ENCODE data around the gene AIF1. TPM values are rescaled to one million over a fixed set of nuclear protein-coding genes. Genes with fewer than 3 reads are reported as not detected.

AIF1 gene
- not detected in 5 replicates for total RNA-seq (2022; extraction: Qiagen RNA extraction)

DNA sequence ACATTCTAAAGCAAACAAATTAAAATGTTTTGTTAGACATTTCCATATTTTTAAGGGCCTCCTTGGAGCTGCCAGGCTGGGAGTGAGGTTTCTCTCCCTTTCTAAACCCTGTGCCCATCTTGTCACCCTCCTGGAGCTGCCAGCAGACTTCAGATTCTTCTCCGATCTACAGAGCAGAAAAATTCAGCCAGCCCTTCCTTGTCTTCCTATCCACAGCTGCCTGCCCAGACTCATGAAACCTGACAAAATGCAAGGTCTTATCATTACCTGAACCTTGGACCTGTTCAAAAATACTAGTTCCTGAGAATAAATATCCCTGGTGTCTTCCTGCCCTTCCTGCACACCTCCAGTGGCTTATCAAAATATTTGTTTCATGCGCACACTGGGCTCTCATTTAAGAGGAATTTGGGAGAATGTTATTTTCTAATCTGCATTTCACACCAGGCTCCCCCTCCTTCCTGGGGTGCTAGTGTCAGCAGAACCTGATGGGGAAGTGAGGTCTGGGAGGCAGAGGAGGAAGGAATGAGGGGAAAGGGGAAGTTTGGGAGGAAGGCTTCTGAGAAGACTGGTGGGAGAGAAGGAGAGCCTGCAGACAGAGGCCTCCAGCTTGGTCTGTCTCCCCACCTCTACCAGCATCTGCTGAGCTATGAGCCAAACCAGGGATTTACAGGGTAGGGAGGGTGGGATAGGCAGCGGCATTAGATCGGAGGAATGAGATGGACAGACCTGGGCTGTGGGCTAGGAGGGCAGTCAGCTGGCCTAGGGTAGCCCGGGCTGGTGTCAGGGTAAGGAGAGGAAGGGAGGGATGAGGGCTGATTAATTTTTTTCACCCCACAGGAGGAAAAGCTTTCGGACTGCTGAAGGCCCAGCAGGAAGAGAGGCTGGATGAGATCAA is at the start of gene AIF1:
TSS of gene AIF1 (plus strand) at position 551 of the 895 bp plus-strand sequence. CDS start at position 647, 96 bp downstream.

DNA sequence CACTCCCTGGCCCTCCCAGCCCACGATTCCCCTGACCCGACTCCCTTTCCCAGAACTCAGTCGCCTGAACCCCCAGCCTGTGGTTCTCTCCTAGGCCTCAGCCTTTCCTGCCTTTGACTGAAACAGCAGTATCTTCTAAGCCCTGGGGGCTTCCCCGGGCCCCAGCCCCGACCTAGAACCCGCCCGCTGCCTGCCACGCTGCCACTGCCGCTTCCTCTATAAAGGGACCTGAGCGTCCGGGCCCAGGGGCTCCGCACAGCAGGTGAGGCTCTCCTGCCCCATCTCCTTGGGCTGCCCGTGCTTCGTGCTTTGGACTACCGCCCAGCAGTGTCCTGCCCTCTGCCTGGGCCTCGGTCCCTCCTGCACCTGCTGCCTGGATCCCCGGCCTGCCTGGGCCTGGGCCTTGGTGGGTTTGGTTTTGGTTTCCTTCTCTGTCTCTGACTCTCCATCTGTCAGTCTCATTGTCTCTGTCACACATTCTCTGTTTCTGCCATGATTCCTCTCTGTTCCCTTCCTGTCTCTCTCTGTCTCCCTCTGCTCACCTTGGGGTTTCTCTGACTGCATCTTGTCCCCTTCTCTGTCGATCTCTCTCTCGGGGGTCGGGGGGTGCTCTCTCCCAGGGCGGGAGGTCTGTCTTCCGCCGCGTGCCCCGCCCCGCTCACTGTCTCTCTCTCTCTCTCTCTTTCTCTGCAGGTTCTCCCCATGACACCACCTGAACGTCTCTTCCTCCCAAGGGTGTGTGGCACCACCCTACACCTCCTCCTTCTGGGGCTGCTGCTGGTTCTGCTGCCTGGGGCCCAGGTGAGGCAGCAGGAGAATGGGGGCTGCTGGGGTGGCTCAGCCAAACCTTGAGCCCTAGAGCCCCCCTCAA is 42.8 kb upstream of the AIF1 start, which contains the start of gene LTA:
TSS of gene LTA (plus strand) at position 249 of the 871 bp plus-strand sequence. CDS start at position 703, 454 bp downstream.

DNA sequence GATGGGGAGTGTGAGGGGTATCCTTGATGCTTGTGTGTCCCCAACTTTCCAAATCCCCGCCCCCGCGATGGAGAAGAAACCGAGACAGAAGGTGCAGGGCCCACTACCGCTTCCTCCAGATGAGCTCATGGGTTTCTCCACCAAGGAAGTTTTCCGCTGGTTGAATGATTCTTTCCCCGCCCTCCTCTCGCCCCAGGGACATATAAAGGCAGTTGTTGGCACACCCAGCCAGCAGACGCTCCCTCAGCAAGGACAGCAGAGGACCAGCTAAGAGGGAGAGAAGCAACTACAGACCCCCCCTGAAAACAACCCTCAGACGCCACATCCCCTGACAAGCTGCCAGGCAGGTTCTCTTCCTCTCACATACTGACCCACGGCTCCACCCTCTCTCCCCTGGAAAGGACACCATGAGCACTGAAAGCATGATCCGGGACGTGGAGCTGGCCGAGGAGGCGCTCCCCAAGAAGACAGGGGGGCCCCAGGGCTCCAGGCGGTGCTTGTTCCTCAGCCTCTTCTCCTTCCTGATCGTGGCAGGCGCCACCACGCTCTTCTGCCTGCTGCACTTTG is 39.6 kb upstream of the AIF1 start, which contains the start of gene TNF:
TSS of gene TNF (plus strand) at position 231 of the 567 bp plus-strand sequence. CDS start at position 408, 177 bp downstream.

GRCh38 chr6:31582230-31582643 is 32.8 kb upstream of the AIF1 start, which contains the start of gene LTB:
Gene LTB (minus strand): TSS chr6:31582424. CDS start chr6:31582417, 7 bp downstream.

DNA sequence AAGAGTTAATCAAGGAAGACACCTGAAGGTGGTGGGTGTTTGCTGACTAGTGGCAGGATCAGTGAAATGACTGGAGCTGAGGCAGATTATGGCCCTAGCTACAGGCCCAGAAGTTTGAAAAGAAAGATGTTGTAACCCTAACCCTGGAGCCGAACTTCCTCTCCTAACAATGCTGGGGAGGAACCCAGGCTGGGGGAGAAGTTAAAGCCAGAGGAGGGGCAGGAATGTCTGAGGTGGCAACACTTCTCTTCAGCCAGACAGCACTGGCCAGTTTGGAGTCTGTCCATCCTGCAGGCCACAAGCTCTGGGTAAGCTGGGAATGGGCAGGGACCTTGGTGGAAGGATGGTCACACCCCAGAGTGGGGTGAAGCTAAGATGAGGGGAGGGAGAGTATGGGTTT is 29.0 kb upstream of the AIF1 start, which contains the start of gene LST1:
TSS of gene LST1 (plus strand) at position 270 of the 400 bp plus-strand sequence. CDS start 1,023 bp downstream, outside the sequence.

DNA sequence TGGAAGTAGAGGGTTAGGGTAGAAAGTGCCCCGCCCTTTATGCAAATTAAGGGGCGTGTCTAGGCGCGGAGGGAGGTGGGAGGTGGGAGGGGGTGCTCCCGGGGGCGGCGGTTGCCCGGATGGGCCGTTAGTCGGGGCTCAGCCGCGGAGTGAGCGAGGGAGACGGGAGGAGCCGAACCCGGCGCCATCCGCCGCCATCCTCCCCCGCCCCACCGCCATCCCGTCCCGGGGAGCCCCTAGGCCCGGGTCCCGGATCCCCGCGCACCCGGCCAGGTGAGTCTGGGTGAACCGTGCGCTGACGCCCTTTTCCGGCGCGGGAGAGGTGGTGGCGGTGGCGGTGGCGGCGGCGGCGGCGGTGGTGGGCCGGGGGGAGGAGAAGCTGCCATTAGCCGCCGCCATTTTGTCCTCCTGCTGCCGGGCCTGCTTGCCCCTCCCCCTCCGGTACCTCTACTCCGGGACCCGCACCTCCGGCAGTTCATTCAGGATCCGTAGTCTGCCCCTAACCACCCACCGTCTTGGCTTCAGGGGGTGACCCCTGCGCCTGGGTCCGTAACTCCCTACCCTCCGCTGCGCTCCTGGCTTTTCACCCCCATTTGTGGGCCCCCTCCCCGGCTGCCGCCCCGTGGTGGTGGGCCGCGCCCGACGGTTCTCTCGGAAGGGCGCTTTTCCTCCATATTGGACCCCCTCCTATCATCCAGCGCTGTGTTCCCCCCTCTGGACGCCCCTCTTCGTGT is 5.7 kb downstream of the AIF1 start, which contains the start of gene PRRC2A:
TSS of gene PRRC2A (plus strand) at position 130 of the 734 bp plus-strand sequence. CDS start 2,075 bp downstream, outside the sequence.

DNA sequence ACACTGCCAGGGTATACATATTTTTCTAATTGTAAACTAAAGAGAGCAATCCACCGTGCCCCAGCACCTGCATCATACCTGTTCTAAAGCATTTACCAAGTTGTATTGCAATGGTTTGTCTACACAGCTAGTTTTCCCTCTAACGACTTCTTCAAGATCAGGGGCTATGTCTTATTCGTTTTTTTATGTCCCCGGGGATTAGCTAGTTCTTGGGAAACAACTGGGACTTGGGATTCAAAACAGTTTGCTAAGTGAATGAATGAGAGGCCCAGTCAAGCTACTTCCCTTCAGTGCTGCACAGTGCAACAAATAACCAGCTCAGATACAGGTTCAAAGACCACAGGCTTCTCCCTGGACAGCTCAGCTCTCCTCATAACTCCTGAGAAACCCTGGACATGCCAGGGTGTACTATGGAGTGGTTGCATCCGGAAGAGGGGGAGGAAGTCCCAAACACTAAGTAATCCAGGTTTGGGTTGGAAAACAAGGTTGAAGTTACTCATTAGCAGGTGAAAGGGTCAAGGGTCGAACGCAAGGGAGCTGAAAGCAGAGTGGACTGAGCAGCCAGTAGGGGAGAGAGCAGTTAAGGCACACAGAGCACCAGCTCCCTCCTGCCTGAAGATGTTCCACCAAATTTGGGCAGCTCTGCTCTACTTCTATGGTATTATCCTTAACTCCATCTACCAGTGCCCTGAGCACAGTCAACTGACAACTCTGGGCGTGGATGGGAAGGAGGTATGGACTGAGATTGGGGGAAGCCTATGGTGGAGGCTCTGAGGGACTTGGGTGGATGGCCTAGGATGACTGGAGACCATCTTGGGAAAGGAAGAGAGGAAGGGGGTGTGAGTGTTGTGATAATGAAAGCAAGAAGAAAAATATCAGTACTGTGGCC is 40.6 kb downstream of the AIF1 start, which contains the start of gene APOM:
TSS of gene APOM (plus strand) at position 546 of the 889 bp plus-strand sequence. CDS start at position 619, 73 bp downstream.

GRCh38 chr6:31660381-31661261 is 45.6 kb downstream of the AIF1 start, which contains the start of gene C6orf47:
Gene C6orf47 (minus strand): TSS chr6:31660778. CDS start chr6:31659947, 831 bp downstream.

GRCh38 chr6:31664790-31665500 is 49.9 kb downstream of the AIF1 start, which contains the start of gene GPANK1:
Gene GPANK1 (minus strand): TSS chr6:31664997. CDS start chr6:31664478, 519 bp downstream.

GRCh38 chr6:31665501-31666336 is 50.7 kb downstream of the AIF1 start, which contains the start of gene CSNK2B:
Gene CSNK2B (plus strand): TSS chr6:31666080. CDS start chr6:31666832, 752 bp downstream.

Other genes with a start within 250 kb of the AIF1 start
- gene MICA, start 211.6 kb upstream of the AIF1 start, total RNA-seq (2022; extraction: Qiagen RNA extraction): 27.4 to 29.3 TPM (median 28.6 TPM) in 5 replicates
- gene MICB, start 117.1 kb upstream of the AIF1 start, total RNA-seq (2022; extraction: Qiagen RNA extraction): 5.3 to 7.8 TPM (median 7.0 TPM) in 5 replicates
- not detected in 5 replicates for gene MCCD1, start 86.3 kb upstream of the AIF1 start, total RNA-seq (2022; extraction: Qiagen RNA extraction)
- gene DDX39B, start 73.2 kb upstream of the AIF1 start, total RNA-seq (2022; extraction: Qiagen RNA extraction): 267 to 386 TPM (median 346 TPM) in 5 replicates
- 0.42 to 0.88 TPM (median 0.78 TPM) in 5 replicates for gene ATP6V1G2, start 68.6 kb upstream of the AIF1 start, total RNA-seq (2022; extraction: Qiagen RNA extraction)
- 8.9 to 13.0 TPM (median 12.2 TPM) in 5 replicates for gene NFKBIL1, start 67.6 kb upstream of the AIF1 start, total RNA-seq (2022; extraction: Qiagen RNA extraction)
- 0.06 to 0.21 TPM (median 0.12 TPM) in 4 of 5 replicates, not detected in the other for gene LTA, start 42.9 kb upstream of the AIF1 start, total RNA-seq (2022; extraction: Qiagen RNA extraction)
- gene TNF, start 39.7 kb upstream of the AIF1 start, total RNA-seq (2022; extraction: Qiagen RNA extraction): 0.06 TPM in 1 of 5 replicates, not detected in the others
- gene LTB, start 32.8 kb upstream of the AIF1 start, total RNA-seq (2022; extraction: Qiagen RNA extraction): 0.20 to 0.46 TPM (median 0.32 TPM) in 5 replicates
- 0.11 TPM in 1 of 5 replicates, not detected in the others for gene LST1, start 29.0 kb upstream of the AIF1 start, total RNA-seq (2022; extraction: Qiagen RNA extraction)
- not detected in 5 replicates for gene NCR3, start 22.2 kb upstream of the AIF1 start, total RNA-seq (2022; extraction: Qiagen RNA extraction)
- gene PRRC2A, start 5.5 kb downstream of the AIF1 start, total RNA-seq (2022; extraction: Qiagen RNA extraction): 60.5 to 88.7 TPM (median 87.7 TPM) in 5 replicates
- 106 to 143 TPM (median 140 TPM) in 5 replicates for gene BAG6, start 37.4 kb downstream of the AIF1 start, total RNA-seq (2022; extraction: Qiagen RNA extraction)
- gene APOM, start 40.7 kb downstream of the AIF1 start, total RNA-seq (2022; extraction: Qiagen RNA extraction): 2.7 to 3.8 TPM (median 3.3 TPM) in 5 replicates
- gene C6orf47, start 45.5 kb downstream of the AIF1 start, total RNA-seq (2022; extraction: Qiagen RNA extraction): 11.3 to 13.3 TPM (median 12.8 TPM) in 5 replicates
- gene GPANK1, start 49.8 kb downstream of the AIF1 start, total RNA-seq (2022; extraction: Qiagen RNA extraction): 8.9 to 12.1 TPM (median 11.6 TPM) in 5 replicates
- 165 to 180 TPM (median 171 TPM) in 5 replicates for gene CSNK2B, start 50.8 kb downstream of the AIF1 start, total RNA-seq (2022; extraction: Qiagen RNA extraction)
- 2.7 to 4.4 TPM (median 4.0 TPM) in 5 replicates for gene LY6G5B, start 54.7 kb downstream of the AIF1 start, total RNA-seq (2022; extraction: Qiagen RNA extraction)
- 0.82 to 1.8 TPM (median 1.4 TPM) in 5 replicates for gene LY6G5C, start 65.8 kb downstream of the AIF1 start, total RNA-seq (2022; extraction: Qiagen RNA extraction)
- gene ABHD16A, start 88.1 kb downstream of the AIF1 start, total RNA-seq (2022; extraction: Qiagen RNA extraction): 13.2 to 16.4 TPM (median 15.7 TPM) in 5 replicates
- not detected in 5 replicates for gene LY6G6F, start 91.6 kb downstream of the AIF1 start, total RNA-seq (2022; extraction: Qiagen RNA extraction)
- not detected in 5 replicates for gene LY6G6D, start 100.1 kb downstream of the AIF1 start, total RNA-seq (2022; extraction: Qiagen RNA extraction)
- 0.08 to 0.12 TPM in 2 of 5 replicates, not detected in the others for gene LY6G6C, start 106.5 kb downstream of the AIF1 start, total RNA-seq (2022; extraction: Qiagen RNA extraction)
- gene MPIG6B, start 108.1 kb downstream of the AIF1 start, total RNA-seq (2022; extraction: Qiagen RNA extraction): not detected in 5 replicates
- gene DDAH2, start 114.1 kb downstream of the AIF1 start, total RNA-seq (2022; extraction: Qiagen RNA extraction): 24.9 to 30.6 TPM (median 28.7 TPM) in 5 replicates
- 438 to 455 TPM (median 449 TPM) in 5 replicates for gene CLIC1, start 121.3 kb downstream of the AIF1 start, total RNA-seq (2022; extraction: Qiagen RNA extraction)
- gene MSH5, start 124.8 kb downstream of the AIF1 start, total RNA-seq (2022; extraction: Qiagen RNA extraction): 8.4 to 14.3 TPM (median 14.1 TPM) in 5 replicates
- gene SAPCD1, start 147.4 kb downstream of the AIF1 start, total RNA-seq (2022; extraction: Qiagen RNA extraction): 2.1 to 3.7 TPM (median 3.5 TPM) in 5 replicates
- 0.94 to 1.9 TPM (median 1.7 TPM) in 5 replicates for gene VWA7, start 162.1 kb downstream of the AIF1 start, total RNA-seq (2022; extraction: Qiagen RNA extraction)
- 39.7 to 58.5 TPM (median 57.1 TPM) in 5 replicates for gene VARS1, start 180.5 kb downstream of the AIF1 start, total RNA-seq (2022; extraction: Qiagen RNA extraction)
- 47.5 to 56.4 TPM (median 52.4 TPM) in 5 replicates for gene LSM2, start 191.7 kb downstream of the AIF1 start, total RNA-seq (2022; extraction: Qiagen RNA extraction)
- 1.1 to 1.8 TPM (median 1.7 TPM) in 5 replicates for gene HSPA1L, start 200.0 kb downstream of the AIF1 start, total RNA-seq (2022; extraction: Qiagen RNA extraction)
- gene HSPA1A, start 200.3 kb downstream of the AIF1 start, total RNA-seq (2022; extraction: Qiagen RNA extraction): 104 to 243 TPM (median 196 TPM) in 5 replicates
- 73.0 to 177 TPM (median 144 TPM) in 5 replicates for gene HSPA1B, start 212.5 kb downstream of the AIF1 start, total RNA-seq (2022; extraction: Qiagen RNA extraction)
- 22.0 to 34.1 TPM (median 28.7 TPM) in 5 replicates for gene NEU1, start 247.6 kb downstream of the AIF1 start, total RNA-seq (2022; extraction: Qiagen RNA extraction)

Data from A549 treated with dexamethasone at 1 μM for 4 hours (cell line).